GM21390 (cell line): Measurements from ENCODE around the gene ALDH3B2.
"Not testable (repeated sequence)": the region's sequence is repeated elsewhere in the genome, so short reads cannot be mapped to it uniquely, and the experiment has no call there.

Experiments used
- ATAC-seq: cut with Tn5 transposase; IDR thresholded peaks from one replicate; pipeline ENCODE4 v1.9.1; 2021; ENCODE audit not compliant: unreplicated experiment

The ALDH3B2 gene

DNA sequence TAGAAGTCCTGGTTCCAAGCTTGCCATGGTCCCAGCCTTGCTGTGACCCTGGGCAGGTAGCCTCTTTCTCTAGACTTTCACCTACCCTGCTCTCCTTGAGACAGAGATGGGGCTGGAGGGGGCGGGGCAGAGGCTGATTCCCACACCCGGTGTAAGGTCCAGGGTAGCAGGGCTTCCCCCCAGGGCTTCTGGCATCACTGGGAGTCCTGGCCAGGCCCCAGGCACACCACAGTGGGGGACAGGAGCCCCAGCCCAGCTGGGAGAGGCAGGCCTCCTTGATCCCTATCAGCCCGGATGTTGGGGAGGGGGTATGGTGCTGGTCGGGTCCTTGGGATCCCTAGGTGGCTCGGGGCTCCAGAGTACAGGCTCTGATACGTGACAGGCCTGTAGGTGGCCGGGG lies 43.0 kb downstream of the ALDH3B2 start:
- no peak for ATAC-seq

DNA sequence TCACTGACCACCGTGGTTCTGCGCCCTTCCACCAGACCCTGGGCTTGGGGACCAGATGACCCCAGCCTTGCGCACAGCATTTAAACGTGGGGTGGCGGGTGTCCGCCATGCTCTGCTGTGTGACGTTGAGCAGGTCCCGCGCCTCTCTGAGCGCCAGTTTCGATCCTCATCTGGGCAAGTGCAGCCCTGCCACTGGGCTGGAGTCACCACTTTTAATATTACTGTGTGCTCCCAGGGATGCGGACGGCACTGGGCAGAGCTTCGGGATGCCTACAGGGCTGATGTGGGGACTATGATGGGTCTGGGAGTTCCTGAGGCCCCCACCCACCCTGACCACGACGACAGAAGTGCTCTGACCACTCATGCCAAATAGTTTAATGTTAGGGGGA lies 43.5 kb downstream of the ALDH3B2 start:
- no peak for ATAC-seq

DNA sequence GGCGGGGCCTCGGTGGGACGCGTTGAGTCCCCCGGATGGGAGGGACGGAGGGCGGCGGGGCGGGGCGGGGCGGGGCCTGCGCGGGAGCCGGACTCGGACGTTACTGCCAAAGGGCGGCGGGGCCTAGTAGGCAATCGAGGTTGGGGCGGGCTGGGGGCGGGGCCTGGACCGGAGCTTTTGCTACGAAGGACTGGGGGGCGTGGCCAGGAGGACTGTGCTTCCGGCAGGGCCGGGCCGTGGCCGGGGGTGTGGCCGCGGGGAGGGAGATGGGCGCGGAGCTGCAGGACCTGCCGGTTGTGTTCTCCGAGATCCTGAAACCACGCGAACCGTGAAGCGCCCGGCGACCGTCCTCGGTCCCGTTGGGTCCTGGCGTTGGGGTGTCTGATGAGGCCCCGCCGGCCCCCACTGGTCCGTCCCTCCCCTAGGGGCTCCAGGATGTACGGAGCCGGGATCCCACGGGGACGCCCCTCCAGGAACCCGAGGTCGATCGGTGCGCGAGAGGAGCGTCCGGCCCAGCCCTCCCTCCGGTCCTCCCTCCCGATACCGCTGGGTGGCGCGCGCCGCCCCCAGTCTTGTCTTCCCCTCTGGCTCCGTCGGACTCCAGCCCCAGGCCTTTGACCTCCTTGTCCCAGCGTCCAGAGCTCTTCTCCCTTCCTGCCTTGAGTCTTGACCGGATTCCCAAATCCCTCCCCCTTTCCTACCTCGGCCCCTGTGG lies 44.0 kb downstream of the ALDH3B2 start:
- peak; percentile 61 for ATAC-seq

DNA sequence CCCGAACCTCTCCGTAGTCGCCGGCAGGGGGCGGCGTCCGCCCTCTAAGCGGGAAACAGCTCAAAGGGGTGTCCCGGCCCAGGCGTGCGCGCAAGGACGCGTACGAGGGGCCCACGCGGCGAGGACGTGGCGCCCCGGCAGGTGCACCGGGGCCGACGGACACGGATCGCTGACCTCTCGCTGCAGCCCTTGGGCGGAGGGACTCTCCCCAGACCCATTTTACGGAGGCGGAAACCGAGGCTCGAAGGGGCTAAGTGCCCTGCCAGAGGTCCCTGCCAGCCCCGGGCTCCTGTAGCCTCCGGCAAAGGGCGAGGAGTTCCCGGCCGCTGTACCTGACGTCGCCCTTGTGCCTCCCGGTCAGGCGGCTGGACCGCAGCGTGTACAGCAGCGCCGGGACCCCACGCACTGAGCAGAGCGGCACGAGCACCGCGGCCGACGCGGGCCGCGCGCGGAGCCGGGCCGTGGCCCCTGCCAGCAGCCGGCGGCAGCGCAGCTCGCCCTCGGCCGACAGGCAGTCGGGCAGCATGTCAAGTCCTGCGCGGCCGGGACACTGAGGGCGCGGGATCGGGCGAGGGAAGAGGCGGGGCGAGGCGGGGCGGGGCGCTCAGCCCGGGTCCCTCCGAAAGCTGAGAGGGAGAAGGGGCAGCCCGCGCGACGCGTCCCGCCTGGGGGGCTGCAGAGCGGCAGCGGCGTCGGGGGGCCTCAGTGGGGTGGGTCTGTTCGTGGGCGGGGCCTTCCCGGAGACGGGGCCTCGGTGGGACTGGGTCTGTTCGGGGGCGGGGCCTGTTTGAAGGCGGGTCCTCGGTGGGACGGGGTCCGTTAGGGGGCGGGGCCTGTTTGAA lies 44.8 kb downstream of the ALDH3B2 start, which contains the start of gene NUDT8:
Gene NUDT8, minus strand, starts transcription at position 552 of the 842 bp plus-strand sequence. Its CDS starts 26 bp downstream, at position 526.
- peak; percentile 46 for ATAC-seq

DNA sequence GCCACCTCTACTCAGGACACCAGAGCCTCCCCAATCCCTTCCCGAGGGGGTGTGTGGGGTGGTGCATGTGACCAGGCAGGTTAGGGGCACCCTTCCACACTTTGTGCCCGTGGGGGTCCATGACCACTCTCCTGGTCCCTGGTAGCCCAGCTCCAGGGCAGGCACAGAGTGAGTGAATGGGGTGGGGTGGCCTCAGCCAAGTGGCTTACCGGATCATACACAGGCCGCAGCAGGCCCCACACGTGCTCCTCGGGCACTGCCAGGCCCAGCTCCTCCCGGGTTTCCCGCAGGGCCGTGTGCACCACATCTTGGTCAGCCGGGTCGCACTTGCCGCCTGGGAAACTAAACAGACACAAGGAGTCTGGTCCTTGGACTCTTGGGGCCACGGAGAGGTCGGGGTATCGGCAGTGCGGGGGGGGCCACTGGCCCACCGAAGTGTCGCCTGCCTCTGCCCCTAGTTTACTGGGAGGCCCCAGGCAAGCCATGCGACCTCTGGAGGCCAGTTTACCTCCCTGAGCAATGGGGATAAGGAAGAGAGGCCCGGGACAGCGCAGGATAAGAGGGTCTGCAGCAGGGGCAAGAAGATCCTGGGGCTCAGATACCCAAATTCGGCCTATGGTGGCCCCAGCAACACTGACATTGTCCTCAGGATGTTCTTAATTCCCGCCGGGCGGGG lies 45.6 kb downstream of the ALDH3B2 start:
- no peak for ATAC-seq

GRCh38 chr11:67627812-67628624 lies 46.4 kb downstream of the ALDH3B2 start:
- no peak for ATAC-seq

GRCh38 chr11:67627441-67627811 lies 47.0 kb downstream of the ALDH3B2 start:
- ATAC-seq = no peak

DNA sequence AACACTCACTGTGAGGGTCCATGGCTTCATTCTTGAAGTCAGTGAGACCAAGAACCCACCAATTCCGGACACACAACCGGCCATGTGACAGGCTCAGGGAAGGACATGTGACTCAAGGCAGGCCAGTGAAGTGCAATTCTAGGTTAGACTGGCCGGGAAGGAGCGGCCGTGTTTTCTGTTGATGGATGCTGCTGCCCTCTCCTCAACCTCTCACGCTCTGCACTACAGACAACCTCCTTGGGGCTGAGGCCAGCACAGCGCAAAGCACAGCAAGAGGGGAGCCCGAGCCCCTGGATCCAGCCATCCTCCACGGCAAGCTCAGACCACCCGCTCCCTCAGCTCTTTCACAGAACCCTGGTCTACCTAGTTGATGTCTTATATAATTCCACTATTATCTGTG lies 47.5 kb downstream of the ALDH3B2 start:
- ATAC-seq = no peak

DNA sequence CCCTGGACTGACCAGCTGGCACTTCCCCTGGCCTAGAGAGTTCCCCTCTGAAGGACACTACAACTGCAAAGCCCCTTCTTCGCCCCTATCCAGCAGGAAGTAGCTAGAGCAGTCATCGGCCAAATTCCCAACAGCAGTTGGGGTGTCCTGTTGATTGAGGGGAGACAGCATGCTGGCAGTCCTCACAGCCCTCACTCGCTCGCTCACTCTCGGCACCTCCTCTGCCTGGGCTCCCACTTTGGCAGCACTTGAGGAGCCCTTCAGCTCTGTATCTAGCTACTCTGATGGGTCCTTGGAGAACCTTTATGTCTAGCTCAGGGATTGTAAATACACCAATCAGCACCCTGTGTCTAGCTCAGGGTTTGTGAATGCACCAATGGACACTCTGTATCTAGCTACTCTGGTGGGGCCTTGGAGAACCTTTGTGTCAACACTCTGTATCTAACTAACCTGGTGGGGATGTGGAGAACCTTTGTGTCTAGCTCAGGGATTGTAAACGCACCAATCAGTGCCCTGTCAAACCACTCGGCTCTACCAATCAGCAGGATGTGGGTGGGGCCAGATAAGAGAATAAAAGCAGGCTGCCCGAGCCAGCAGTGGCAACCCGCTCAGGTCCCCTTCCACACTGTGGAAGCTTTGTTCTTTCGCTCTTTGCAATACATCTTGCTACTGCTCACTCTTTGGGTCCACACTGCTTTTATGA lies 48.1 kb downstream of the ALDH3B2 start:
- ATAC-seq = not testable (repeated sequence)

GRCh38 chr11:67623795-67624194 lies 50.6 kb downstream of the ALDH3B2 start:
- not testable (repeated sequence) for ATAC-seq

- ATAC-seq = not testable (repeated sequence)
These were observed 51.5 kb downstream of the ALDH3B2 start for GRCh38 chr11:67622905-67623304.

GRCh38 chr11:67621928-67622327 lies 52.5 kb downstream of the ALDH3B2 start:
- ATAC-seq = not testable (repeated sequence)

- ATAC-seq = not testable (repeated sequence)
These were observed 53.8 kb downstream of the ALDH3B2 start for GRCh38 chr11:67620621-67621020.

- not testable (repeated sequence) for ATAC-seq
These were observed 54.5 kb downstream of the ALDH3B2 start for GRCh38 chr11:67619683-67620618.

GRCh38 chr11:67618901-67619659 lies 55.3 kb downstream of the ALDH3B2 start:
- not testable (repeated sequence) for ATAC-seq

GRCh38 chr11:67617243-67617953 lies 57.0 kb downstream of the ALDH3B2 start:
- ATAC-seq = no peak

DNA sequence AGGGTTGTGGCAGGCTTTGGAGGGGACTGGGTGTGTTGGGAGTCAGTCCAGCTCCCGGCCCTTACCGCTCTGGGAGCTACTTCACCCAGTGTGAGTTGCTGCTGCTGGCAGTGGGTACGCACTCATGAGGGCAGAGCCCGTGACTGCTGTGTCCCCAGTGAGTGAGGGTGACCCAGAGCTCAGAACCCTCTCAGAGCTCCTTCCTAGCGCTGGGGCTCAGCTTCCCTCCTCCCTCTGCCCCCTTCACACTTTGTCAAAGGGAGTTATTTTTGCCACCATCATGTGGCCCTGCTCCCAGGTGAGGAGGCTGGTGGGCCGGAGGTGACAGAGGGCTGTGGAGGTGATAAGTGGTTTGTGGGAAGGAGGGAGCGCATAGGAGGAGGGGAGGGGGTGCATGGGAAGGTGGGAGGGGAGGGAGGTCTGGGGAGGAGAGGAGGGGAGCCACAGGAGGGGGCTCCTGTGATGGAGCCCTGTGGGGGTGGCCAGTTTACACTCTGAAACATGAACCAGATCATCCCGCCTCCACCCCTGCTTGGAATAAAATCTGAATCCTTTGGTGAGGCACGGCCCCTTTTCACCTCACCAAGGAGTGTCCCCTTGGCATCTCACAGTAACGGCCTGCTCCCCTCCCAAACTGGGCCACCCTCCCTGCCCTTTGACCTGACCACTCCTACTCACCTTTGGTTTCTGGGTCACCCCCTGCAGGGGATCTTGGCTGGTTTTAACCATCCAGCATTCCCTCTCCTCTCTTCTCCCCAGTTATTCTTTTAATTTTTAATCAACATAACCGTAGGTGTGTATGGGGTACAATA lies 57.8 kb downstream of the ALDH3B2 start:
- ATAC-seq = no peak
